Heart right ventricle (tissue), 16 donors: ENCODE measurements around the gene RAB32. TPM values are rescaled to one million over a fixed set of nuclear protein-coding genes. Genes with fewer than 3 reads are reported as not detected.

Source experiments
- ATAC-seq, 8 donors: fragments of 200-7000 bp; cut with Tn5 transposase; one replicate each; pipeline ENCODE4 v1.9.1; 2020; ENCODE audit warnings: mild to moderate bottlenecking in 8 of 8, moderate library complexity in 8 of 8, moderate number of reproducible peaks in 1 of 8
- DNase-seq, 2 donors: peaks; one replicate each; pipeline ENCODE4 v3.0.0-alpha.2; 2020
- H3K27ac ChIP-seq, 10 donors: fragments of 200-600 bp; sonication (generic) in 2 of 10; one replicate each; pipeline versions ENCODE4 v1.5.0 to v1.8.0; 2020 to 2022; ENCODE audit warnings: mild to moderate bottlenecking in 3 of 10
- H3K27me3 ChIP-seq, 7 donors: fragments of 200-600 bp; one replicate each; pipeline ENCODE4 v1.8.0; 2021 to 2022; ENCODE audit warnings: mild to moderate bottlenecking in 2 of 7
- H3K36me3 ChIP-seq, 9 donors: fragments of 200-600 bp; sonication (generic) in 1 of 9; one replicate each; pipeline versions ENCODE4 v1.5.0 to v1.8.0; 2020 to 2022; ENCODE audit warnings: mild to moderate bottlenecking in 2 of 9
- H3K4me1 ChIP-seq, 9 donors: fragments of 200-600 bp; sonication (generic) in 1 of 9; one replicate each; pipeline versions ENCODE4 v1.5.0 to v1.8.0; 2020 to 2022; ENCODE audit warnings: mild to moderate bottlenecking in 4 of 9
- H3K4me3 ChIP-seq, 10 donors: fragments of 200-600 bp; sonication (generic) in 2 of 10; one replicate each; pipeline versions ENCODE4 v1.5.0 to v1.8.0; 2020 to 2022; ENCODE audit warnings: mild to moderate bottlenecking in 7 of 10, moderate library complexity in 2 of 10
- H3K9me3 ChIP-seq, 11 donors: fragments of 200-600 bp in 10 of 11; sonication (generic) in 2 of 11; one replicate each; pipeline versions ENCODE4 v1.5.0 to v1.8.0; 2013 to 2022; ENCODE audit warnings: mild to moderate bottlenecking in 2 of 11, control low read depth in 1 of 11, moderate library complexity in 1 of 11
- CTCF ChIP-seq, 9 donors: fragments of 200-600 bp; sonication (generic) in 2 of 9; IDR thresholded peaks; one replicate each; pipeline versions ENCODE4 v1.5.0 to v1.8.0; 2021 to 2022; ENCODE audit warnings: antibody characterized with exemption in 9 of 9, mild to moderate bottlenecking in 5 of 9, moderate library complexity in 1 of 9
- WGBS, 2 donors: extraction: QIAGEN DNeasy Blood & Tissue Kit; methylation state at CpG; one replicate each; pipeline ENCODE4 v1.1.7; 2013; ENCODE audit warnings: inconsistent platforms in 1 of 2; 5-methylcytosine and 5-hydroxymethylcytosine counted together
- intact Hi-C, 10 donors: fragments of 100-400 bp; cut with DNase I; formaldehyde crosslinking; loops; one replicate each; pipeline versions ENCODE4 v1.11.1 to v1.14.2; 2022
- polyA plus RNA-seq, 2 donors: library from polyadenylated mRNA; stranded (reverse); fragments of 200-250 nt; gene quantifications; one replicate each; pipeline ENCODE4 v1.2.3, GENCODE V29; 2013
- total RNA-seq, 10 donors: library from RNA; stranded (reverse); fragmentation: NEBNext Ultra II Directional in 3 of 10; extraction: Animal tissue kit (Norgen Biotek cat#: 25700) in 3 of 10; gene quantifications; one replicate each; pipeline versions ENCODE4 v1.2.1 to v1.2.4, GENCODE V29; 2021 to 2023
- donor health status: Arrhythmogenic right ventricular cardiomyopathy.
- donor health status: ischemic (EF 13 %, LVEDD 7.1; RV severe dilation, severe dysfunction).
- donor health status: healthy with polysubstance abuse.
- donor health status: DM: no; HTN: yes; CAD: no.
- donor health status: DM: no; HTN: no; CAD: no.
- donor health status: ischemic (EF 25% LVEDD 6.9; RV normal size, moderate dysfunction).
- donor health status: ischemic (EF 25% LVEDD 5.7; RV mildly dilated, moderate dysfunction).
- donor health status: healthy.
- donor health status: DM: yes; HTN: yes; CAD: no.
- donor health status: Ischemic cardiomyopathy.
- donor health status: ischemic (EF 35%, LVEDD 5.7; RV mildly dilated, moderate dysfunction).
- donor health status: nonischemic (EF 11% LVEDD 7.7; RV severe dilation, severe dysfunction).
- donor health status: DM: yes; HTN: yes; CAD: no.
- donor health status: PGD.
- donor health status: ischemic (EF 29% LVEDD 5.4; RV normal size, mild dysfunction).
- donor health status: nonischemic (EF 23%, LVEDD 6.1; RV moderate dilation, normal function).

The RAB32 gene
- total and polyA plus RNA-seq, 12 donors: 1.6 to 14.5 (median 4.2) TPM

GRCh38 chr6:146544616-146545182 lies 1.1 kb downstream of the RAB32 start:
- DNase-seq (no peak), ATAC-seq (no peak)
- Histone ChIP-seq H3K4me3 (peak overlapping the region; percentile 77 to 86 (median 80)), H3K4me1 (peaks cover 0 to 54% (median 30%) of the 10 kb centered on the region in 9 donors), H3K27ac (peak overlapping the region; percentile 84 to 98 (median 96)), H3K9me3 (no peaks in the 10 kb centered on the region), H3K36me3 (peaks cover 0 to 8% (median 0%) of the 10 kb centered on the region in 9 donors), H3K27me3 (no peaks in the 10 kb centered on the region)
- WGBS, 2 donors: 39 to 44% methylated on average over 11 of the region's 11 CpGs
- TF ChIP-seq CTCF (IDR thresholded peaks at IDR 0.05): no peak
- intact Hi-C loops: loop anchor here in 4 of 10 donors (5.0 to 10.0 kb wide), 5 partner anchors 153 to 660 kb away; partner anchors contain the start of genes SHPRH (in 2 of the 4) and STXBP5 (in 1 of the 4)

GRCh38 chr6:146545581-146545980 lies 1.9 kb downstream of the RAB32 start:
- DNase-seq (no peak), ATAC-seq (no peak)
- WGBS, 2 donors: 37 to 59% methylated on average over 5 of the region's 5 CpGs
- Histone ChIP-seq H3K27me3 (no peaks in the 10 kb centered on the region), H3K9me3 (no peaks in the 10 kb centered on the region), H3K36me3 (peaks cover 0 to 17% (median 0%) of the 10 kb centered on the region in 9 donors), H3K4me3 (peak overlapping the region in 8 of 10 donors; percentile 79 to 86 (median 80)), H3K27ac (peak overlapping the region in 9 of 10 donors; percentile 18 to 98 (median 96)), H3K4me1 (peaks cover 0 to 54% (median 30%) of the 10 kb centered on the region in 9 donors)
- intact Hi-C loops: loop anchor here in 2 of 10 donors (10.0 kb wide), 2 partner anchors 581 to 659 kb away; partner anchors contain the start of genes SHPRH (in 2 of the 2) and STXBP5 (in 1 of the 2)
- TF ChIP-seq CTCF (IDR thresholded peaks at IDR 0.05): no peak

GRCh38 chr6:146546443-146547043 lies 2.9 kb downstream of the RAB32 start:
- peak overlapping the region in 6 of 10 donors; percentile 79 to 86 (median 82) for H3K4me3 ChIP-seq

More at GRCh38 chr6:146546443-146547043, 2.9 kb downstream of the RAB32 start:
- H3K27ac ChIP-seq: peak overlapping the region in 8 of 10 donors; percentile 60 to 98 (median 96)
- DNase-seq (no peak), ATAC-seq (peak in 3 of 8 donors; percentile 8 to 34 (median 20))
- no peaks in the 10 kb centered on the region for H3K9me3 ChIP-seq
- peaks cover 0 to 26% (median 0%) of the 10 kb centered on the region in 9 donors for H3K36me3 ChIP-seq
- no peaks in the 10 kb centered on the region for H3K27me3 ChIP-seq
- peaks cover 0 to 62% (median 30%) of the 10 kb centered on the region in 9 donors for H3K4me1 ChIP-seq
- 53 to 63% methylated on average over 3 of the region's 3 CpGs for WGBS, 2 donors
- intact Hi-C loops: loop anchor here in 3 of 10 donors (1.0 to 10.0 kb wide), 3 partner anchors 9 to 658 kb away; partner anchors contain the start of genes SHPRH (in 2 of the 3) and STXBP5 (in 1 of the 3)
- no peak for TF ChIP-seq CTCF (IDR thresholded peaks at IDR 0.05)
